ENCODE measurements around the gene SLC30A3. TPM values are rescaled to one million over a fixed set of nuclear protein-coding genes. Genes with fewer than 3 reads are reported as not detected.
"Not testable (repeated sequence)": the region's sequence is repeated elsewhere in the genome, so short reads cannot be mapped to it uniquely, and the experiment has no call there.

The SLC30A3 gene
- total and polyA plus RNA-seq, 8 donors: not detected

GRCh38 chr2:27306136-27306535, 43.3 kb upstream of the SLC30A3 start:
- 21 to 29% (median 25%) methylated on average over 19 to 26 of the region's 26 CpGs for WGBS, 5 donors
- intact Hi-C loops (cut with DNase I; ENCODE audit: low total_unique reads): no loop called here
- peak overlapping the region in 2 of 4 donors; percentile 13 to 19 for H3K4me3 ChIP-seq

GRCh38 chr2:27305516-27305915, 42.7 kb upstream of the SLC30A3 start:
- 86 to 94% (median 91%) methylated on average over 14 to 16 of the region's 16 CpGs for WGBS, 5 donors
- Histone ChIP-seq H3K4me1 (peaks cover 22 to 33% (median 30%) of the 10 kb centered on the region in 4 donors), H3K27me3 (peaks cover 22 to 53% (median 38%) of the 10 kb centered on the region in 3 donors), H3K4me3 (no peak overlapping the region), H3K9me3 (no peaks in the 10 kb centered on the region), H3K36me3 (peaks cover 0 to 22% (median 16%) of the 10 kb centered on the region in 4 donors), H3K27ac (no peak overlapping the region)
- DNase-seq: no peak
- no peak for TF ChIP-seq POLR2A (IDR thresholded peaks at IDR 0.05)
- no peak for TF ChIP-seq POLR2AphosphoS5 (IDR thresholded peaks at IDR 0.05)
- no peak for TF ChIP-seq EP300 (IDR thresholded peaks at IDR 0.05)
- no peak for TF ChIP-seq CTCF (IDR thresholded peaks at IDR 0.05)
- intact Hi-C loops (cut with DNase I; ENCODE audit: low total_unique reads): no loop called here

More at GRCh38 chr2:27306136-27306535, 43.3 kb upstream of the SLC30A3 start:
- Histone ChIP-seq H3K27ac (no peak overlapping the region), H3K27me3 (peaks cover 22 to 52% (median 38%) of the 10 kb centered on the region in 3 donors), H3K4me1 (peaks cover 22 to 33% (median 30%) of the 10 kb centered on the region in 4 donors), H3K36me3 (peaks cover under 1 to 26% (median 19%) of the 10 kb centered on the region in 4 donors), H3K9me3 (no peaks in the 10 kb centered on the region)
- no peak for TF ChIP-seq CTCF (IDR thresholded peaks at IDR 0.05)
- TF ChIP-seq EP300 (IDR thresholded peaks at IDR 0.05): no peak
- no peak for TF ChIP-seq POLR2AphosphoS5 (IDR thresholded peaks at IDR 0.05)
- peak in 1 of 2 donors; percentile 13 for DNase-seq

DNA sequence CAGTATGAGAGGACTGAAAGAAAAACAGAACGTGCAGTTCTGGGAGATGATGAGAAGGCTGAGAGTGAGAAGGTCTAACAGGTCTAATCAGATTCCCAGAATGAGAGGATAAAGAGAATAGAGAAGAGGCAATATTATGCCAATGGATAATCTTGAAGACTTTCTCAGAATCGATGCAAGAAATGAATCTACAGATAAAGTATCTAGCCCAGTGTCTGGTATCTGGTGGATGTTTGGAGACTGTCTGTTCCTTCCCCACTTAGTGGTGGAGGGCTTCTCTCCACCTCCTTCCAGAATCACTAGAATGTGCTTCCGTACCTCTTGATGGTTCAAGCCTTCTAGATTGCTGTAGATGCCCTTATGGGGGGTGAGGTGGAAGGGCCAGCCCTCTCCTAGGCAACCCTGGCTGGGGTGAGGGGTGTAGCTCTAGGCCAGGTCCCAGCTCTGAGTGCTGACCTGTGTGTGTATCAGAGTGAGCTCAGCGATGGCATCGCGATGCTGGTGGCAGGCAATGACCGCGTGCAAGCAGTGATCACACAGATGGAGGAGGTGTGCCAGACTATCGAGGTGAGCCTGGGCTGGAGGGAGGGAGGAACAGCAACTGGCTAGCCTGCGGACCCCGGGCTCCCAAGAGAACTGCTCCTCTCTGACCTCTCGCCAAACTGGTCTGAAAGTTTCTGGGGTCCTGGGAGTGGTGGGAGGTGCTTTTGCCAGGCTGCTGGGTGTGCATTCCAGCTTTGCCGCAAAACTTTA, 41.8 kb upstream of the SLC30A3 start:
- peaks cover 22 to 59% (median 38%) of the 10 kb centered on the region in 3 donors for H3K27me3 ChIP-seq
- no peak for DNase-seq
- H3K4me3 ChIP-seq: no peak overlapping the region
- H3K36me3 ChIP-seq: peaks cover 0 to 14% (median 11%) of the 10 kb centered on the region in 4 donors
- TF ChIP-seq POLR2A (IDR thresholded peaks at IDR 0.05) (no peak), CTCF (IDR thresholded peaks at IDR 0.05) (no peak), EP300 (IDR thresholded peaks at IDR 0.05) (no peak), POLR2AphosphoS5 (IDR thresholded peaks at IDR 0.05) (no peak)
- intact Hi-C loops (cut with DNase I; ENCODE audit: low total_unique reads): no loop called here
- WGBS, 5 donors: 83 to 87% (median 86%) methylated on average over 13 of the region's 13 CpGs
- H3K4me1 ChIP-seq: peaks cover 22 to 33% (median 30%) of the 10 kb centered on the region in 4 donors
- no peaks in the 10 kb centered on the region for H3K9me3 ChIP-seq
- no peak overlapping the region for H3K27ac ChIP-seq

DNA sequence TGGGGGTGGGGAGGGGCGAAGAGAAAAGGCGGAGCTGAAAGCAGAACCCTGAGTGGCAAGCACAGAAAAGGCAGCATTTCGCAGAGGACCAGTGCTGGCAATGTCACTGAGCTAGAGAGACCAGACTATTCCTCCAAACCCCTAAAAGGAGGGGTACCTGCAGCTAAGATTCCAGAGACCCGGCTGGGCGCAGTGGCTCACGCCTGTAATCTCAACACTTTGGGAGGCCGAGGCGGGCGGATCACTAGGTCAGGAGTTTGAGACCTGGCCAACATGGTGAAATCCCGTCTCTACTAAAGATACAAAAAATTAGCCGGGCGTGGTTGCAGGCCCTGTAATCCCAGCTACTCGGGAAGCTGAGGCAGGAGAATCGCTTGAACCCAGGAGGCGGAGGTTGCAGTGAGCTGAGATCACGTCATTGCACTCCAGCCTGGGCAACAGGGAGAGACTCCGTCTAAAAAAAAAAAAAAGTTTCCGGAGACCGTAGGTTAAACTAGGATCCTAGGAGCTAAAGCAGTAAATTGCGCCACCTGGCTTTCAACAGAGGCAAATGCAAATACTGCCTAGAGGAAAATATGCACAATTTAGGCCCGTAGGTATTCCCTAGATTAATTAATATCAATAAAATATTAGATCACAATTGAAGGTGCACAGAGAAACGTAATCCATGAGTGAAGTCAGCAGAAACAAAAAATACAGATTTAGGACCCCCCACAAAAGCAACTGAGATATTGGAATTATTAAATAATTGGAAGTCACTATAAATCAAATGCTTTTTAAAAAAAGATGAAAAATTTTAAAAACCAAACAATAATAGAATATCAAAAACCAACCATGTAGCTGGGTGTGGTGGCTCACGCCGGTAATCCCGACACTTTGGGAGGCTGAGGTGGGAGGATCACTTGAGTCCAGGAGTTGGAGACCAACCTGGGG, 40.5 kb upstream of the SLC30A3 start:
- DNase-seq: peak; percentile 43 to 77
- peaks cover 20 to 63% (median 31%) of the 10 kb centered on the region in 3 donors for H3K27me3 ChIP-seq
- no peak overlapping the region for H3K27ac ChIP-seq
- H3K9me3 ChIP-seq: no peaks in the 10 kb centered on the region
- intact Hi-C loops (cut with DNase I; ENCODE audit: low total_unique reads): no loop called here
- H3K4me1 ChIP-seq: peaks cover 20 to 32% (median 28%) of the 10 kb centered on the region in 4 donors
- WGBS, 5 donors: 15 to 24% (median 18%) methylated on average over 25 of the region's 25 CpGs
- TF ChIP-seq EP300 (IDR thresholded peaks at IDR 0.05): no peak
- TF ChIP-seq POLR2AphosphoS5 (IDR thresholded peaks at IDR 0.05): peak in 1 of 3 donors; percentile 29
- TF ChIP-seq POLR2A (IDR thresholded peaks at IDR 0.05): no peak
- peak in 5 of 7 experiments; percentile 63 to 91 (median 86) for TF ChIP-seq CTCF (IDR thresholded peaks at IDR 0.05)
- peaks cover 0 to under 1% (median under 1%) of the 10 kb centered on the region in 4 donors for H3K36me3 ChIP-seq
- peak overlapping the region; percentile 31 to 35 (median 32) for H3K4me3 ChIP-seq

DNA sequence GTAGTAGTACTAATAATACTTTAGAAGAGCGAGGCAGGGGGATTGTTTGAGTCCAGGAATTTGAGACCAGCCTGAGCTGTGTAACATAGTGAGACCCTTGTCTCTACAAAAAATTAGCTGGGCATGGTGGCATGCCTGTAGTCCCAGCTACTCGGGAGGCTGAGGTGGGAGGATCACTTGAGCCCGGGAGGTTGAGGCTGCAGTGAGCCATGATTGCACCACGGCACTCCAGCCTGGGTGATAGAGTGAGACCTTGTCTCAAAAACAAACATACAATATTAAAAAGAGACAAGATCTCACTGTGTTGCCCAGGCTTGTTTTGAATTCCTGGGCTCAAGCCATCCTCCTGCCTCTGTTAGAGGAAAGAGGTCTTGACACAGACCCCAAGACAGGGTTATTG, 37.8 kb upstream of the SLC30A3 start:
- H3K9me3 ChIP-seq; H3K4me1 ChIP-seq; H3K36me3 ChIP-seq; H3K27ac ChIP-seq; DNase-seq; intact Hi-C loops (cut with DNase I; ENCODE audit: low total_unique reads); H3K4me3 ChIP-seq: not testable (repeated sequence)
- H3K27me3 ChIP-seq: peaks cover 0 to 58% (median 4%) of the 10 kb centered on the region in 3 donors
- 73 to 87% (median 85%) methylated on average over 4 of the region's 4 CpGs for WGBS, 5 donors

Data from stomach (tissue), 9 donors.